Gastrocnemius medialis (tissue), 4 donors: Measurements from ENCODE around the gene CPTP.

ENCODE experiments used
- POLR2A ChIP-seq, 2 donors: fragments of 450-650 bp; IDR thresholded peaks; one replicate each; pipeline ENCODE4 v1.6.1; 2017; ENCODE audit warnings: antibody characterized with exemption in 2 of 2, mild to moderate bottlenecking in 2 of 2, moderate library complexity in 2 of 2
- TF ChIP-seq, protein P1 (sequence below), 5 experiments: fragments of 450-650 bp in 3 of 5; fragments of 200-600 bp in 2 of 5; sonication (generic) in 2 of 5; IDR thresholded peaks in 4 of 5; conservative IDR thresholded peaks in 1 of 5; 1 replicate in 4 of 5; 2 replicates in 1 of 5; pipeline ENCODE4 v1.5.1; 2016 to 2019; ENCODE audit warnings: antibody characterized with exemption in 5 of 5, mild to moderate bottlenecking in 3 of 5, moderate library complexity in 3 of 5

DNA sequence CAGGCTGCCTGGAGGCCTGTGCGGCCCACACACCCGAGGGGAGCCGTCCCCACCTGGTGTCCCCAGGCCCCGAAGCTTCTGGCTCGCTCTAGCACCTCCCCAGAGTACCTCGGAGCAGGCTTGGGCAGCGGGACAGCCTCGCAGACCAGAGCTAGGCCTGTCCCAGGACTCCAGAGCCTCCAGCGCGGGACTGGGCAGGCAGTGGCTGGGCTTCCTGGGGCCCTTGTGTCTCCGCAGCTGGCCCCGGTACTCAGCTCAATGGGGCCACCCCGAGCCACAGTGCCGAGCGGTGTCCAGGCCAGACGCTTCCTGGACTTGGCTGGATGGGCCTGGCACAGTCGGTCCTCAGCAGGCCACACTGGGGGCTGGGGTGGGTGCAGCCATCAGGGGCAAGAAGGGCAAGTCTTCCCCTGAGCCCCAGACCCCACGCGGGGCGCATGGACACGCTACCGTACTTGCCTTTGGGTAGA lies 39.5 kb upstream of the CPTP start:
- TF ChIP-seq, protein P1, sequence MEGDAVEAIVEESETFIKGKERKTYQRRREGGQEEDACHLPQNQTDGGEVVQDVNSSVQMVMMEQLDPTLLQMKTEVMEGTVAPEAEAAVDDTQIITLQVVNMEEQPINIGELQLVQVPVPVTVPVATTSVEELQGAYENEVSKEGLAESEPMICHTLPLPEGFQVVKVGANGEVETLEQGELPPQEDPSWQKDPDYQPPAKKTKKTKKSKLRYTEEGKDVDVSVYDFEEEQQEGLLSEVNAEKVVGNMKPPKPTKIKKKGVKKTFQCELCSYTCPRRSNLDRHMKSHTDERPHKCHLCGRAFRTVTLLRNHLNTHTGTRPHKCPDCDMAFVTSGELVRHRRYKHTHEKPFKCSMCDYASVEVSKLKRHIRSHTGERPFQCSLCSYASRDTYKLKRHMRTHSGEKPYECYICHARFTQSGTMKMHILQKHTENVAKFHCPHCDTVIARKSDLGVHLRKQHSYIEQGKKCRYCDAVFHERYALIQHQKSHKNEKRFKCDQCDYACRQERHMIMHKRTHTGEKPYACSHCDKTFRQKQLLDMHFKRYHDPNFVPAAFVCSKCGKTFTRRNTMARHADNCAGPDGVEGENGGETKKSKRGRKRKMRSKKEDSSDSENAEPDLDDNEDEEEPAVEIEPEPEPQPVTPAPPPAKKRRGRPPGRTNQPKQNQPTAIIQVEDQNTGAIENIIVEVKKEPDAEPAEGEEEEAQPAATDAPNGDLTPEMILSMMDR (IDR thresholded peaks at IDR 0.05 in 4 of 5, conservative IDR thresholded peaks at IDR 0.05 in 1 of 5): no peak
- no peak for TF ChIP-seq POLR2A (IDR thresholded peaks at IDR 0.05)
